Measurements from ENCODE around the gene SEC23B.

GRCh38 chr20:18466574-18466893 is 41.2 kb upstream of the SEC23B start:
- TF ChIP-seq CTCF (IDR thresholded peaks at IDR 0.05; ENCODE audit: borderline replicate concordance, extremely low read depth, low read length, poor library complexity, severe bottlenecking) (no peak), EZH2 (IDR thresholded peaks at IDR 0.05; ENCODE audit: borderline replicate concordance, low read depth, low read length, severe bottlenecking) (no peak)

All from DND-41 (cell line).